Type B pancreatic cell (in vitro differentiated cells): Measurements from ENCODE around the gene EIF4G2. TPM values are rescaled to one million over a fixed set of nuclear protein-coding genes. Genes with fewer than 3 reads are reported as not detected.

Experiments
- DNase-seq: peaks from one replicate; pipeline ENCODE4 v3.0.0; 2021; ENCODE audit warnings: mixed read lengths; ENCODE audit not compliant: unreplicated experiment; ENCODE audit errors: extremely low spot score
- H3K27ac Mint-ChIP-seq: 2 replicates; pipeline ENCODE4 v1.8.0; 2021; ENCODE audit warnings: mild to moderate bottlenecking, mixed read lengths
- H3K27me3 Mint-ChIP-seq: 2 replicates; pipeline ENCODE4 v1.8.0; 2021; ENCODE audit warnings: mixed read lengths
- H3K36me3 Mint-ChIP-seq: 2 replicates; pipeline ENCODE4 v1.8.0; 2021; ENCODE audit warnings: mixed read lengths
- H3K4me1 Mint-ChIP-seq: one replicate; pipeline ENCODE4 v1.8.0; 2021; ENCODE audit warnings: mixed read lengths; ENCODE audit not compliant: unreplicated experiment
- H3K4me3 Mint-ChIP-seq: 2 replicates; pipeline ENCODE4 v1.8.0; 2021; ENCODE audit warnings: mild to moderate bottlenecking, mixed read lengths
- H3K9me3 Mint-ChIP-seq: 2 replicates; pipeline ENCODE4 v1.8.0; 2021; ENCODE audit warnings: mixed read lengths
- long read RNA-seq: library from polyadenylated mRNA; unstranded; transcript quantifications from one replicate; pipeline ENCODE4 v2.0.0, GENCODE V29; 2020
- total RNA-seq: library from RNA; stranded (reverse); gene quantifications from 2 replicates; pipeline ENCODE4 v1.2.1, GENCODE V29; 2021; ENCODE audit warnings: low replicate concordance
- TF ChIP-seq, protein P1 (sequence below): fragments of 200-600 bp; sonication (generic); conservative IDR thresholded peaks from 2 replicates; pipeline ENCODE4 v1.5.0; 2021; ENCODE audit warnings: antibody characterized with exemption, mild to moderate bottlenecking

EIF4G2 gene
- total RNA-seq: 1,043 and 1,092 TPM in 2 replicates
- long read RNA-seq, transcript EIF4G2-201 (22 exons, 3,978 nt): major isoform, 30 of 372 reads
- long read RNA-seq, transcript EIF4G2-204 (3 exons, 690 nt): minor isoform, 21 of 372 reads
- long read RNA-seq, transcript EIF4G2-205 (21 exons, 3,654 nt): minor isoform, 7 of 372 reads
- long read RNA-seq, partial matches to known transcripts: 292 of 372 reads
- long read RNA-seq, other reads (novel, unspliced or antisense): 18 of 372 reads

DNA sequence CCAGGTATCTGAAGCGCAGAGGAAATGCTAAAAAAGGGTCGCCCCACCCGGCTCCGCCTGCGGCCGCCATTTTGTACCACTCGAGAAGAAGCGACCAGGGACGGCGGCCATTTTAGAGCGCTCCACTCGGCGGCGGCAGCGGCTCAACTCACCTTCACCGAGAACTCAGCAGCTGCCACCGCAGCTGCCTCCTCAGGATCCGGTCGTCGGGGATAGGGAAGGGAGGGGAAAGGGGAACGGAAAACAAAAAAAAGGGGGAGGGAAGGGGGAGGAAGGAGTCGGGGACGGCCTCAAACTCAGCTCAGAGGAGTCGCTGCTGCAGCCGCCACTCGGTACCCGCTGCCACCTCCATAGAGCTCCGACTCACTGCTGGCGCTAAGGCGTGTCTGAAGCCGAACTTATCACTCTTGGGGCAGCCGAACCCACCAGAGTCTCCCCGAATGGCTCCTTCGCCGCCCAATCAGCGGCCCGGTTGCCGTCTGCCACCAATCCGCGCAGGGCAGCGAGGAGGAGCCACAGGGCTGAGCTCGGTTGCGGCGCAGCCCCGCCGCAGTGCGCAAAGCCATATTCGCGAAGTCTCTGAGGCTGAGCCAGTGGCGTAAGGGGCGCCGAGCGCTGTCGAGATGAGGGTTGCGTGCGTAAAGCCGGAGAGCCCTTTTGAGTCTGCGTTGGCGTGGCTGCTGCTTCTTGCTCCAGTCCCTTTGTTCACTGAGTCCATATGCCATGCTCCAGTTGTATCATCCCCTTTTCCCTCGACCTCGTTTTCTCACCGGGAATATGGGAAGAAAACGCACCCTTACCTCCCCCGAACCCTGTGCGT lies at the start of gene EIF4G2:
Gene EIF4G2, minus strand, starts transcription at position 374 of the 820 bp plus-strand sequence.
- Mint-ChIP-seq H3K27ac (peak within 1 kb of the TSS; percentile 95), H3K36me3 (peaks cover 36% of the 10 kb centered on the region), H3K27me3 (peaks cover 3% of the 10 kb centered on the region), H3K9me3 (no peaks in the 10 kb centered on the region), H3K4me1 (peaks cover 29% of the 10 kb centered on the region), H3K4me3 (peak within 1 kb of the TSS; percentile 97)
- TF ChIP-seq, protein P1, sequence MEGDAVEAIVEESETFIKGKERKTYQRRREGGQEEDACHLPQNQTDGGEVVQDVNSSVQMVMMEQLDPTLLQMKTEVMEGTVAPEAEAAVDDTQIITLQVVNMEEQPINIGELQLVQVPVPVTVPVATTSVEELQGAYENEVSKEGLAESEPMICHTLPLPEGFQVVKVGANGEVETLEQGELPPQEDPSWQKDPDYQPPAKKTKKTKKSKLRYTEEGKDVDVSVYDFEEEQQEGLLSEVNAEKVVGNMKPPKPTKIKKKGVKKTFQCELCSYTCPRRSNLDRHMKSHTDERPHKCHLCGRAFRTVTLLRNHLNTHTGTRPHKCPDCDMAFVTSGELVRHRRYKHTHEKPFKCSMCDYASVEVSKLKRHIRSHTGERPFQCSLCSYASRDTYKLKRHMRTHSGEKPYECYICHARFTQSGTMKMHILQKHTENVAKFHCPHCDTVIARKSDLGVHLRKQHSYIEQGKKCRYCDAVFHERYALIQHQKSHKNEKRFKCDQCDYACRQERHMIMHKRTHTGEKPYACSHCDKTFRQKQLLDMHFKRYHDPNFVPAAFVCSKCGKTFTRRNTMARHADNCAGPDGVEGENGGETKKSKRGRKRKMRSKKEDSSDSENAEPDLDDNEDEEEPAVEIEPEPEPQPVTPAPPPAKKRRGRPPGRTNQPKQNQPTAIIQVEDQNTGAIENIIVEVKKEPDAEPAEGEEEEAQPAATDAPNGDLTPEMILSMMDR: no peak
- peak; percentile 99 for DNase-seq

DNA sequence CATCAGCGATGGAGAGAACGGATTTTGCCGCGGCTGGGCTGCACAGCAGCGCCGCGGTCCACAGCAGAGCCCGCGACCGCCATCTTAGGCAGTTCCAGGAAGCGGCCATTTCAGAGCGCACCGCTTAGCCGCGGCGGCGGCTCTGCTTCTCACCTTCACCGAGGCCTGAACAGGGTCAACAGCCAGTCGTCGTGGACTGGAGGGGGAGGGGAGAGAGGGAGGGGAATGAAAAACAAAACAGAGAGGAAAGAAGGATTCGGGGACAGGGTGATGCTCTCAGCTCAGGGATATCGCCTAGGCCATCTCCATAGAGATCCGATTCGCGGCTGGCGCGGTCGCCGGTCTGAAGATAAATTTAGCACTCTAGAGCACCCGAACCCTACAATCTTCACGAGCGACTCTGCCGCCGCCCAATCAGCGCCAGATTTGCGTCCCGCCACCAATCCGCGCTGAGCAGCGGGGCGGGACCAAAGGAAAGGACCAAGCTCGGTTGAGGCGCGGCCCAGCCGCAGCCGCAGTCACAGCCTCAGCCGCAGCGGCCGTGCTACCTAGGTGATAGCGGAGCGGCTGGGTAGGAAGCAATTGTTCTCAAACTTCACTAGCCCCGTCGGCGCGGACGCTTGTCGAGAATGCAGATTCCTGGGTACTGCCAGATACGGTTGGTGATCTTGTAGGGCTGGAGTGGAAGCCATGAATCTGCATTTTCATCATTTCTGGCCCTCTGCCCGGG lies 49.1 kb upstream of the EIF4G2 start, which contains the start of gene ZBED5:
Gene ZBED5, minus strand, starts transcription at position 345 of the 730 bp plus-strand sequence. CDS start 3,108 bp downstream, outside the sequence.
- Mint-ChIP-seq H3K27ac (peak within 1 kb of the TSS; percentile 99), H3K9me3 (no peaks in the 10 kb centered on the region), H3K4me3 (peak within 1 kb of the TSS; percentile 99), H3K4me1 (peaks cover 31% of the 10 kb centered on the region), H3K27me3 (no peaks in the 10 kb centered on the region), H3K36me3 (peaks cover 28% of the 10 kb centered on the region)
- TF ChIP-seq, protein P1: peak; percentile 20
- peak; percentile 96 for DNase-seq

DNA sequence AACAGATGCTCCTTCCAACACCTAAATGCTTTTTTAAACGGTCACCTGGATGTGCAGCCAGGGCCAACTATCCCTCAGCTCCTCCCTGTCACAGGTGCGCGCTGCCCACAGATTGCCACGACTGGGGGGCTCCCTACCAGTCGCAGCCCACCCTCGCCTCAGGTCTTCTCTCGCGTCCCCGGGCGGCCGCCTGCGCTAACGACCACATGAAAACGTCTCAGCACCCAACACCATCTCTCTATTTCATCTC lies 48.7 kb upstream of the EIF4G2 start:
- DNase-seq: no peak
- H3K9me3 Mint-ChIP-seq: no peaks in the 10 kb centered on the region
- H3K36me3 Mint-ChIP-seq: peaks cover 30% of the 10 kb centered on the region
- H3K27me3 Mint-ChIP-seq: no peaks in the 10 kb centered on the region
- peaks cover 26% of the 10 kb centered on the region for H3K4me1 Mint-ChIP-seq
- H3K27ac Mint-ChIP-seq: peak overlapping the region; percentile 99
- H3K4me3 Mint-ChIP-seq: peak overlapping the region; percentile 99
- TF ChIP-seq, protein P1: no peak

DNA sequence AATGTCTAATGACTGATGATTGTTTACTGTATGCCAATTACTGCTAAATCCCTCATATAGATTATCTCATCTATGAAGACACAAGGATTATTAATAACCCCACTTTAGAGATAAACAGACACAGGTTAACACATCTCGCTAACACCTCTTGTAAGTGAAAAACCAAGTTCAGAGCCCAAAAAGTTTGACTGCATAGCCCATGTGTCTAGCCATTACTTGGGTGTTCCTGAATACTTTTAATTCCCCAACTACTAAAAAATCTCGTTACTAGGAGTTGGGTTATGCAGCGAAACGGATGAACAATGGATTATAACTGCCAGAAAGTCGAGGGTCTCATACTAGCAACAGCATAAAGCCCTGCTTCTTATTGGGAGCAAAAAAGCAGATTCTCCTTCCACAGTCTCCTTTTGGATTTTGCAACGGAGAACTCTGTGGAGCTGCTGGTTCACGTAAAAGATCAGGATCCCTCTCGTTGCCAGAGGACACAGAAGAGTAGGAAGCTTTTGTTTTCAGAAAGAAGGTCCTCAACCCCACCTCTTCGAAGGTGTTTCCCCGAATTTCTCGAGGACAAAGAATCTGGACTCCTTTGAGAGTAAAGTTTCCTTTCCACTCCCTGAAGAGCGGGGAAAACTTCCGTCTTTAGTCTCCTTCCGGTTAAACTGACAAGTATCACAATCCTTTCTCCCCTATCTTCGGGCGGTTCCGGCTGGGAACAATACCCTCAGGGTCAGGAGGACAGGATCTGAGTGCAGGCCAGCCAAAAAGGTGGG lies 48.1 kb upstream of the EIF4G2 start:
- Mint-ChIP-seq H3K4me3 (peak overlapping the region; percentile 99), H3K27ac (peak overlapping the region; percentile 99), H3K27me3 (no peaks in the 10 kb centered on the region), H3K36me3 (peaks cover 35% of the 10 kb centered on the region), H3K9me3 (no peaks in the 10 kb centered on the region), H3K4me1 (peaks cover 23% of the 10 kb centered on the region)
- TF ChIP-seq, protein P1: no peak
- DNase-seq: no peak

DNA sequence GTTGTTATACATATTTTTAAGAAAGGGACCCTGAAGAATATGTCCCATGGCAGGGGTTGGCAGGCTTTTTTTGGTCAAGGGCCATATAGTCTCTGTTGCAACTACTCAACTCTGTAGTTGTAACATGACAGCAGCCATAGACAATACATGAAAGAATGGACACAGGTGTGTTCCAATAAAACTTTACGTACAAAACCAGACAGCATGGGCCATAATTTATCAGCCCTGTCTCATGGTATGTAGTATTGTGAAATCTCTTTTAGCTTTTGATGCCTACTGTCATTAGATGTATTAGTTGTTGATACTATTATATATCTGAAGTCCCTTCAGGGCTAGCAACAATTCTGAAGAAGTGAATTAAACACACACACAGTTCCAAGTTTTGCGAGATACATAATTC lies 46.6 kb upstream of the EIF4G2 start:
- H3K27me3 Mint-ChIP-seq: no peaks in the 10 kb centered on the region
- H3K27ac Mint-ChIP-seq: no peak overlapping the region
- TF ChIP-seq, protein P1: no peak
- H3K4me3 Mint-ChIP-seq: no peak overlapping the region
- no peaks in the 10 kb centered on the region for H3K9me3 Mint-ChIP-seq
- DNase-seq: no peak
- peaks cover 36% of the 10 kb centered on the region for H3K36me3 Mint-ChIP-seq
- peaks cover 22% of the 10 kb centered on the region for H3K4me1 Mint-ChIP-seq
